ENCODE data around the gene TRAF3IP3.

Gene TRAF3IP3

GRCh38 chr1:209770636-209771415, 15.0 kb downstream of the TRAF3IP3 start:
- Histone ChIP-seq H3K9me3 (replicated peaks; ENCODE audit: low read length) (no peaks in the 10 kb centered on the region), H3K4me1 (ENCODE audit: control insufficient read depth, insufficient read depth, low read length) (peaks cover 20% of the 10 kb centered on the region), H3K4me2 (ENCODE audit: low read length) (no peak overlapping the region), H3K4me3 (ENCODE audit: low read length) (no peak overlapping the region), H3K9ac (ENCODE audit: low read depth, low read length) (no peak overlapping the region), H3K27me3 (ENCODE audit: control insufficient read depth, insufficient read depth, low read length) (no peaks in the 10 kb centered on the region), H3K36me3 (ENCODE audit: insufficient read depth, low read length) (no peaks in the 10 kb centered on the region)

- Histone ChIP-seq H3K4me1 (ENCODE audit: control insufficient read depth, insufficient read depth, low read length) (peaks cover 20% of the 10 kb centered on the region), H3K4me3 (ENCODE audit: low read length) (no peak overlapping the region), H3K4me2 (ENCODE audit: low read length) (no peak overlapping the region), H3K27me3 (ENCODE audit: control insufficient read depth, insufficient read depth, low read length) (no peaks in the 10 kb centered on the region), H3K9ac (ENCODE audit: low read depth, low read length) (no peak overlapping the region), H3K9me3 (replicated peaks; ENCODE audit: low read length) (no peaks in the 10 kb centered on the region), H3K36me3 (ENCODE audit: insufficient read depth, low read length) (no peaks in the 10 kb centered on the region)
These were observed 16.3 kb downstream of the TRAF3IP3 start for GRCh38 chr1:209772126-209772525.

GRCh38 chr1:209774592-209774991, 18.7 kb downstream of the TRAF3IP3 start:
- H3K36me3 ChIP-seq (ENCODE audit: insufficient read depth, low read length), result no peaks in the 10 kb centered on the region
- H3K9ac ChIP-seq (ENCODE audit: low read depth, low read length), result no peak overlapping the region

GRCh38 chr1:209775678-209776077, 19.8 kb downstream of the TRAF3IP3 start:
- Histone ChIP-seq H3K9ac (ENCODE audit: low read depth, low read length) (no peak overlapping the region), H3K4me2 (ENCODE audit: low read length) (no peak overlapping the region), H3K9me3 (replicated peaks; ENCODE audit: low read length) (no peaks in the 10 kb centered on the region), H3K4me3 (ENCODE audit: low read length) (no peak overlapping the region), H3K36me3 (ENCODE audit: insufficient read depth, low read length) (no peaks in the 10 kb centered on the region), H3K4me1 (ENCODE audit: control insufficient read depth, insufficient read depth, low read length) (no peaks in the 10 kb centered on the region), H3K27me3 (ENCODE audit: control insufficient read depth, insufficient read depth, low read length) (no peaks in the 10 kb centered on the region)

More at GRCh38 chr1:209774592-209774991, 18.7 kb downstream of the TRAF3IP3 start:
- Histone ChIP-seq H3K27me3 (ENCODE audit: control insufficient read depth, insufficient read depth, low read length) (no peaks in the 10 kb centered on the region), H3K9me3 (replicated peaks; ENCODE audit: low read length) (no peaks in the 10 kb centered on the region), H3K4me3 (ENCODE audit: low read length) (no peak overlapping the region), H3K4me2 (ENCODE audit: low read length) (no peak overlapping the region), H3K4me1 (ENCODE audit: control insufficient read depth, insufficient read depth, low read length) (peaks cover 7% of the 10 kb centered on the region)

GRCh38 chr1:209777587-209777986, 21.7 kb downstream of the TRAF3IP3 start:
- Histone ChIP-seq H3K4me2 (ENCODE audit: low read length) (no peak overlapping the region), H3K9ac (ENCODE audit: low read depth, low read length) (no peak overlapping the region), H3K4me1 (ENCODE audit: control insufficient read depth, insufficient read depth, low read length) (no peaks in the 10 kb centered on the region), H3K36me3 (ENCODE audit: insufficient read depth, low read length) (no peaks in the 10 kb centered on the region), H3K9me3 (replicated peaks; ENCODE audit: low read length) (no peaks in the 10 kb centered on the region), H3K4me3 (ENCODE audit: low read length) (no peak overlapping the region), H3K27me3 (ENCODE audit: control insufficient read depth, insufficient read depth, low read length) (no peaks in the 10 kb centered on the region)

GRCh38 chr1:209778102-209778501, 22.2 kb downstream of the TRAF3IP3 start:
- Histone ChIP-seq H3K9me3 (replicated peaks; ENCODE audit: low read length) (no peaks in the 10 kb centered on the region), H3K4me1 (ENCODE audit: control insufficient read depth, insufficient read depth, low read length) (peaks cover 2% of the 10 kb centered on the region), H3K9ac (ENCODE audit: low read depth, low read length) (no peak overlapping the region), H3K4me3 (ENCODE audit: low read length) (no peak overlapping the region), H3K27me3 (ENCODE audit: control insufficient read depth, insufficient read depth, low read length) (no peaks in the 10 kb centered on the region), H3K4me2 (ENCODE audit: low read length) (no peak overlapping the region), H3K36me3 (ENCODE audit: insufficient read depth, low read length) (no peaks in the 10 kb centered on the region)

GRCh38 chr1:209780268-209780667, 24.4 kb downstream of the TRAF3IP3 start:
- Histone ChIP-seq H3K4me3 (ENCODE audit: low read length) (no peak overlapping the region), H3K4me1 (ENCODE audit: control insufficient read depth, insufficient read depth, low read length) (peaks cover 13% of the 10 kb centered on the region), H3K36me3 (ENCODE audit: insufficient read depth, low read length) (no peaks in the 10 kb centered on the region)

GRCh38 chr1:209783386-209783785, 27.5 kb downstream of the TRAF3IP3 start:
- peaks cover 13% of the 10 kb centered on the region for H3K27me3 ChIP-seq (ENCODE audit: control insufficient read depth, insufficient read depth, low read length)
- H3K4me1 ChIP-seq (ENCODE audit: control insufficient read depth, insufficient read depth, low read length), result peaks cover 13% of the 10 kb centered on the region
- no peaks in the 10 kb centered on the region for H3K36me3 ChIP-seq (ENCODE audit: insufficient read depth, low read length)
- peak overlapping the region; percentile 95 for H3K9ac ChIP-seq (ENCODE audit: low read depth, low read length)
- no peaks in the 10 kb centered on the region for H3K9me3 ChIP-seq (replicated peaks; ENCODE audit: low read length)
- H3K4me2 ChIP-seq (ENCODE audit: low read length), result peak overlapping the region; percentile 88
- H3K4me3 ChIP-seq (ENCODE audit: low read length), result peak overlapping the region; percentile 93

More at GRCh38 chr1:209780268-209780667, 24.4 kb downstream of the TRAF3IP3 start:
- Histone ChIP-seq H3K4me2 (ENCODE audit: low read length) (no peak overlapping the region), H3K27me3 (ENCODE audit: control insufficient read depth, insufficient read depth, low read length) (no peaks in the 10 kb centered on the region), H3K9me3 (replicated peaks; ENCODE audit: low read length) (no peaks in the 10 kb centered on the region), H3K9ac (ENCODE audit: low read depth, low read length) (no peak overlapping the region)

GRCh38 chr1:209784265-209785169, 28.7 kb downstream of the TRAF3IP3 start, which contains the start of gene C1orf74:
C1orf74 (minus strand) TSS chr1:209784559; CDS start chr1:209783634, 925 bp downstream.
- Histone ChIP-seq H3K9me3 (replicated peaks; ENCODE audit: low read length) (no peaks in the 10 kb centered on the region), H3K4me2 (ENCODE audit: low read length) (peak within 1 kb of the TSS; percentile 88), H3K36me3 (ENCODE audit: insufficient read depth, low read length) (no peaks in the 10 kb centered on the region), H3K9ac (ENCODE audit: low read depth, low read length) (peak within 1 kb of the TSS; percentile 95), H3K4me3 (ENCODE audit: low read length) (peak within 1 kb of the TSS; percentile 93), H3K4me1 (ENCODE audit: control insufficient read depth, insufficient read depth, low read length) (peaks cover 13% of the 10 kb centered on the region), H3K27me3 (ENCODE audit: control insufficient read depth, insufficient read depth, low read length) (peaks cover 23% of the 10 kb centered on the region)

- no peak overlapping the region for H3K4me2 ChIP-seq (ENCODE audit: low read length)
- no peaks in the 10 kb centered on the region for H3K9me3 ChIP-seq (replicated peaks; ENCODE audit: low read length)
- H3K4me1 ChIP-seq (ENCODE audit: control insufficient read depth, insufficient read depth, low read length), result peaks cover 13% of the 10 kb centered on the region
- H3K4me3 ChIP-seq (ENCODE audit: low read length), result no peak overlapping the region
- no peaks in the 10 kb centered on the region for H3K36me3 ChIP-seq (ENCODE audit: insufficient read depth, low read length)
- H3K9ac ChIP-seq (ENCODE audit: low read depth, low read length), result no peak overlapping the region
- H3K27me3 ChIP-seq (ENCODE audit: control insufficient read depth, insufficient read depth, low read length), result peaks cover 34% of the 10 kb centered on the region
These were observed 29.7 kb downstream of the TRAF3IP3 start for GRCh38 chr1:209785592-209785991.

GRCh38 chr1:209786146-209786545, 30.3 kb downstream of the TRAF3IP3 start:
- no peaks in the 10 kb centered on the region for H3K9me3 ChIP-seq (replicated peaks; ENCODE audit: low read length)
- H3K27me3 ChIP-seq (ENCODE audit: control insufficient read depth, insufficient read depth, low read length), result peaks cover 40% of the 10 kb centered on the region
- H3K4me1 ChIP-seq (ENCODE audit: control insufficient read depth, insufficient read depth, low read length), result peaks cover 13% of the 10 kb centered on the region
- no peak overlapping the region for H3K9ac ChIP-seq (ENCODE audit: low read depth, low read length)
- H3K4me2 ChIP-seq (ENCODE audit: low read length), result no peak overlapping the region
- H3K4me3 ChIP-seq (ENCODE audit: low read length), result no peak overlapping the region
- H3K36me3 ChIP-seq (ENCODE audit: insufficient read depth, low read length), result no peaks in the 10 kb centered on the region

Measured in skeletal muscle satellite cell (primary cell).